ENCODE results near the gene AP2M1. TPM values are rescaled to one million over a fixed set of nuclear protein-coding genes. Genes with fewer than 3 reads are reported as not detected.
A peak's percentile ranks its signal among the peaks of the same experiment; 100 is the strongest.

The AP2M1 gene
- 124 and 126 TPM in 2 replicates for total RNA-seq (2016; rRNA removed; fragmentation: Illumina TruSeq; extraction: Trizol)
- 72.2 and 73.9 TPM in 2 replicates for total RNA-seq (2016; cell fraction: cytosol; rRNA removed; fragmentation: Illumina TruSeq; extraction: Trizol; ENCODE audit: low read depth)
- 120 and 132 TPM in 2 replicates for total RNA-seq (2016; cell fraction: insoluble cytoplasmic fraction; rRNA removed; fragmentation: Illumina TruSeq; extraction: Trizol)
- 105 and 110 TPM in 2 replicates for total RNA-seq (2016; cell fraction: membrane; rRNA removed; fragmentation: Illumina TruSeq; extraction: Trizol)
- 55.3 and 71.0 TPM in 2 replicates for total RNA-seq (2016; cell fraction: nucleus; rRNA removed; fragmentation: Illumina TruSeq; extraction: Trizol)
- polyA plus RNA-seq (2011; rRNA removed): 146 and 189 TPM in 2 replicates
- 105 and 107 TPM in 2 replicates for polyA plus RNA-seq (2011; cell fraction: cytosol; rRNA removed)
- polyA plus RNA-seq (2011; cell fraction: nucleus; rRNA removed): 190 and 200 TPM in 2 replicates
- polyA plus RNA-seq (2012): 119 and 172 TPM in 2 replicates
- polyA plus RNA-seq (2016; cell fraction: cytosol; fragmentation: Illumina TruSeq; extraction: Trizol; ENCODE audit: low read depth): 89.6 and 102 TPM in 2 replicates
- 155 and 182 TPM in 2 replicates for polyA plus RNA-seq (2016; cell fraction: insoluble cytoplasmic fraction; fragmentation: Illumina TruSeq; extraction: Trizol; ENCODE audit: low read depth)
- polyA plus RNA-seq (2016; cell fraction: membrane; fragmentation: Illumina TruSeq; extraction: Trizol; ENCODE audit: low read depth): 110 and 116 TPM in 2 replicates
- polyA plus RNA-seq (2016; cell fraction: nucleus; fragmentation: Illumina TruSeq; extraction: Trizol; ENCODE audit: insufficient read depth, low read depth): 139 and 149 TPM in 2 replicates
- 177 and 651 TPM in 2 replicates for polyA minus RNA-seq (2011; rRNA and poly(A)+ RNA removed; ENCODE audit: low replicate concordance)
- polyA minus RNA-seq (2011; cell fraction: cytosol; rRNA and poly(A)+ RNA removed): 51.9 and 58.8 TPM in 2 replicates
- 68.9 and 87.9 TPM in 2 replicates for polyA minus RNA-seq (2011; cell fraction: nucleus; rRNA and poly(A)+ RNA removed)
- percentile 80 among the genes with signal in this experiment for Bru-seq, nascent RNA
- percentile 92 among the genes with signal in this experiment for BruChase-seq, experiment 1, labeled RNA remaining after a 6-hour chase
- percentile 88 among the genes with signal in this experiment for BruChase-seq, experiment 2, labeled RNA remaining after a 2-hour chase
- long read RNA-seq, experiment 1, transcript AP2M1-202 (11 exons, 2,091 nt): major isoform, 31 of 191 reads
- long read RNA-seq, experiment 1, partial matches to known transcripts: 27 of 191 reads
- long read RNA-seq, experiment 1, other reads (novel, unspliced or antisense): 130 of 191 reads
- long read RNA-seq, experiment 2, transcript AP2M1-202 (11 exons, 2,091 nt): major isoform, 186 of 322 reads
- long read RNA-seq, experiment 2, transcript AP2M1-207 (10 exons, 1,950 nt): minor isoform, 18 of 322 reads
- long read RNA-seq, experiment 2, partial matches to known transcripts: 98 of 322 reads
- long read RNA-seq, experiment 2, other reads (novel, unspliced or antisense): 16 of 322 reads

DNA sequence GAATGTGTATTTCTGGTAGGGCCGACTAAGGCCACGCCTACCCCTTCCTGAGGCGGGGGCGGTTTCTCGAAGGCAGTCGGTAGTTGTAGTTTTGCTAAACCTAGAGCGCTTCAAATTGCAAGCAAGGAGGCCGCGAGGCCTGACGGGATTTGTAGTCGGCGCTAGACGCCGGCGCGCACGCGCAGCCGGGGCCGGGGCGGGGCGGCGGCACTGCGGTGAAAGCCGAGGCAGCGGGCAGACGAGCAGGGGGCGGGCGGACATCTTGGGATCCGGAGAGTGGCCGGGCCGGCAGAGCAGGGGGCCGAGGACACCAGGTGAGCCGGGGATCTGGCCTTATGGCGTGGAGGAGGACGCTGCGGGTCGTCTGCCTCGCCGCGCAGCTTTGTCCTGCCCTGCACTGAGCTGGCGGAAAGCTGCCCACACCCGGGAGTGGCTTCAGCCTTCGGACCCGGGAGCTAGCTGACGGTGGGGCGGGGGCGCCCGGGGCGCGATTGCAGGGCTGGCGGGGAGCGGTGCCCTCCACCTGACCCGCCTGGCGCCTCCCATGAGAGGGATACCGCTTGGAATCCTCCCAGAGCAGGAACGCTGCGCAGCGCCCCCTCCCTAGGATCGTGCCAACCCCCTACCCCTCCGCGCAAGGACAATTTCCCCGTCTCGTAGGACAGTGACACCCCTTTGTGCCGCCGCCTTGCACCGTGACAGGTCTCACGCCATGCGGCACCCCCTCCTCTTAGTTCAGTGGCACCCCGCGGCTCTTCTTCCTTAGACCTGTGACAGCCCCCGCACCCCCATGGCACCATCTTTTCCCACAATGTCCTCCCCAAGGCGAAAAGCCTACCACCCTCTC is at the start of gene AP2M1:
AP2M1 (plus strand) TSS at position 210 of the 847 bp plus-strand sequence. CDS start 2,139 bp downstream, outside the sequence.
- BruUV-seq (replicated peaks): no TSS peak
- H4K20me1 ChIP-seq (ENCODE audit: insufficient read depth, low read length): no peaks in the 10 kb centered on the region; the same call in 1 of the 2 replicates
- WGBS (ENCODE audit: low lambda C conversion rate): 3% methylated on average over 11 of the region's 73 CpGs
- CTCF ChIA-PET (ENCODE audit: low intra/inter-chr PET ratio, low total read pairs): no interaction called here
- intact Hi-C loops (cut with micrococcal nuclease; ENCODE audit: unreplicated experiment) (loop anchor here (2.0 kb wide), 1 partner anchor 18 kb away; no protein-coding TSS in a partner anchor), in situ Hi-C loops (cut with HindIII; ENCODE audit: extremely low pct_ligation_motif_present, low pct_unique_long_range_greater_than_20kb) (no loop called here)
- H2AFZ ChIP-seq (ENCODE audit: low read length): no peak within 1 kb of the TSS
- peak within 1 kb of the TSS; percentile 77 for H3K27ac ChIP-seq (ENCODE audit: extremely low read length, insufficient read depth, low read length)
- H3K4me1 ChIP-seq (ENCODE audit: insufficient read depth, low read length): peaks cover 24% of the 10 kb centered on the region
- FAIRE-seq (peak; percentile 90), DNase-seq (ENCODE audit: low spot score) (peak; percentile 97), ATAC-seq (peak; percentile 86)
- H3K79me2 ChIP-seq (ENCODE audit: insufficient read depth, low read length): peaks cover 23% of the 10 kb centered on the region
- POLR2A ChIA-PET: interaction anchor here (0.6 to 1.8 kb wide), 4 partner anchors 9 to 39 kb away, joined by 3 to 23 read pairs (median 6); partner anchors contain the start of gene ABCF3
- no peaks in the 10 kb centered on the region for H3K9me3 ChIP-seq (ENCODE audit: low read length)
- peak within 1 kb of the TSS; percentile 97 to 99 (median 99) for H3K4me3 ChIP-seq (replicated peaks in 1 of 3; ENCODE audit: insufficient read depth in 1 of 3, low read depth in 2 of 3, low read length in 3 of 3)
- peak within 1 kb of the TSS; percentile 95 for H3K4me2 ChIP-seq (ENCODE audit: low read depth, low read length)
- H3K9ac ChIP-seq (ENCODE audit: insufficient read depth, low read depth, low read length): peak within 1 kb of the TSS; percentile 98
- H3K27me3 ChIP-seq (ENCODE audit: control insufficient read depth in 1 of 2, insufficient read depth in 2 of 2, low read length in 2 of 2): no peaks in the 10 kb centered on the region; a peak in 1 of 5 replicates
- H3K36me3 ChIP-seq (replicated peaks in 1 of 2; ENCODE audit: control insufficient read depth in 1 of 2, insufficient read depth in 2 of 2, low read length in 2 of 2): peaks cover 21 to 49% of the 10 kb centered on the region in 2 experiments
- no peak for TF ChIP-seq ZSCAN29 (CRISPR knock-in tag; conservative IDR thresholded peaks at IDR 0.05)
- TF ChIP-seq ZNF296 (CRISPR knock-in tag; conservative IDR thresholded peaks at IDR 0.05): no peak
- TF ChIP-seq DNMT1 (CRISPR knock-in tag; IDR thresholded peaks at IDR 0.05): no peak
- no peak for TF ChIP-seq NR3C1 (CRISPR knock-in tag; IDR thresholded peaks at IDR 0.05)
- 0 out of 2 replicates have a peak, but pooled peaks have one; percentile 27 for TF ChIP-seq ZNF552 (CRISPR knock-in tag; IDR thresholded peaks at IDR 0.05; ENCODE audit: borderline replicate concordance)
- no peak for TF ChIP-seq ARID5B (CRISPR knock-in tag; IDR thresholded peaks at IDR 0.05)
- TF ChIP-seq SSRP1 (CRISPR knock-in tag; IDR thresholded peaks at IDR 0.05): no peak
- no peak for TF ChIP-seq RNF2 (conservative IDR thresholded peaks at IDR 0.05; ENCODE audit: low read depth)
- TF ChIP-seq ZNF34 (CRISPR knock-in tag; IDR thresholded peaks at IDR 0.05; ENCODE audit: borderline replicate concordance): no peak
- TF ChIP-seq NR2F1 (CRISPR knock-in tag; IDR thresholded peaks at IDR 0.05): no peak
- no peak for TF ChIP-seq RFX5 (IDR thresholded peaks at IDR 0.05; ENCODE audit: low read depth, low read length)
- TF ChIP-seq ZNF121 (CRISPR knock-in tag; IDR thresholded peaks at IDR 0.05): no peak
